HG02884 (cell line): ENCODE measurements around the gene ST3GAL6.

Experiments
- ATAC-seq: cut with Tn5 transposase; IDR thresholded peaks from one replicate; pipeline ENCODE4 v1.9.1; 2021; ENCODE audit warnings: mild to moderate bottlenecking, moderate library complexity; ENCODE audit not compliant: unreplicated experiment

ST3GAL6 gene

GRCh38 chr3:98775459-98776139, 12.5 kb downstream of the ST3GAL6 start:
- peak; percentile 39 for ATAC-seq

DNA sequence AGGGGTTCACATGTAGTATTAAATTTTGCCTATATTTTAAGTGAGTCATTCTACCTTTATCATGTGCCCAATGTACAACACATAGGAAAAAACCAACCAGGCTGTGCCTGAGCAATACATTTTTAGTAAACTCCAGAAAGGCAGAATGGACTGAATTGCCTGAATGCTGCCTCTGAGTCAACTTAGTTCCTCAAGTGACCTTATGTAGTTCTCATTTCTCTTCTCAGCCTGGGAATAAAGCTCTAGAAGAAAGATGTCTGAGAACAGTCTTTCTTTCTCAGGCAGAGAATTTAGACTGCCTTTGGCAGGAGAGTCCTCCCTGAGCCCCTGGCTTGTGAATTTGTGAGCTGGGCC, 13.0 kb downstream of the ST3GAL6 start:
- ATAC-seq = no peak

DNA sequence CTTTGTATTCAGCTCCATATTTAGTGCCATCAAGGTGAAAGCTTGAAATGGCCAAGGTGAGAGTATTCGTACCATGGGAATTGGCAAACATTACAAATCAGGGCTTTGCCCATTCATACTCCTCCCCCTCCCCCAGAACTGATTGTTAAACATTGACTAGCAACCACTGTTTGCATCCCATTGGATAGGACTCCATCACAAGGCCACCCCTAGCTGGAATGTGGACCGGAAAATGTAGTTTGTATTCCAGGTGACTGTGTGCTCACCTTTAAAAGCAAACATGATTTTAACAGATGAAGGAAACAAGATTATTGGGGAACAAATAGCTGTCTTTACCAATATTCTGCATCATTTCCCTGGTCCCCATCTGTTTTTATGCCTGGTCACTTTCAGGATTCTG, 14.1 kb downstream of the ST3GAL6 start:
- ATAC-seq = no peak

DNA sequence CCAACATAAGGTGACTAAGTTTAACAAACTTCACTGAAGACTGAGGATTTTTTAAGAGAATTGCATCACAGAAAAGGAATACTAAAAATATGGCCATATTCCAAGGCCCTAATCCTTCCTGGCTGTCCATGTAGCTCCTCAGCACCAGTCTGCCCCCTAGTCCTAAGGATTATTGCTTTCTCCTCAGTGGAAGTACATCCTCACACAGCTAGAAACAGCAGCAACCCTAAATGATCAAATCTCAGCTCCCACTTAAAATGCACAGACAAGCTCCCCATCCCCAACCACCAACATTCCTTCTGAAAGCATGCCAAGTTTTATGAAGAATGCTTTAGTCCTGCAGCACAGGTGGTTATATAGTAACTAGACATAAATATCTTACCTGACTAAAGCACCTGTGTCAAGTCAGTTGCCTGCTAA, 14.7 kb downstream of the ST3GAL6 start:
- no peak for ATAC-seq

DNA sequence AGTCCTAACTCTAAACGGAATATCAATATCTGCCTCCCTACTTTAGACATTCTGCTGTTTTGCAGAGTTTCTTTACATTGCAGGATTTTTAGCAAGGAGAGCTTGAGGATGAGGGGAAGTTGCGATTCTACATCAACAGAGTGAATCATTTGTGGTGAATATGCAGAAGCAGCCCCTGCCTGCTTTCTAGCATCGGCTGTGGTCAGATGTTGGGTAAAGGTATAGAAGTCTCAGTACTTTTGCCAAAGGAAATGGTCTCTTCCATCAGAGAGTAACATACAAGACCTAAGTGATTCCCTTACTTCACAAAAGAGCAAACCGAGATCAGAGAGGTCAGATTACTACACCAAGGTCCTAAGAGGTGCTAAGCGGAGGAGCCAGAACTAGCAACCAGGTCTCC, 15.2 kb downstream of the ST3GAL6 start:
- ATAC-seq = no peak

DNA sequence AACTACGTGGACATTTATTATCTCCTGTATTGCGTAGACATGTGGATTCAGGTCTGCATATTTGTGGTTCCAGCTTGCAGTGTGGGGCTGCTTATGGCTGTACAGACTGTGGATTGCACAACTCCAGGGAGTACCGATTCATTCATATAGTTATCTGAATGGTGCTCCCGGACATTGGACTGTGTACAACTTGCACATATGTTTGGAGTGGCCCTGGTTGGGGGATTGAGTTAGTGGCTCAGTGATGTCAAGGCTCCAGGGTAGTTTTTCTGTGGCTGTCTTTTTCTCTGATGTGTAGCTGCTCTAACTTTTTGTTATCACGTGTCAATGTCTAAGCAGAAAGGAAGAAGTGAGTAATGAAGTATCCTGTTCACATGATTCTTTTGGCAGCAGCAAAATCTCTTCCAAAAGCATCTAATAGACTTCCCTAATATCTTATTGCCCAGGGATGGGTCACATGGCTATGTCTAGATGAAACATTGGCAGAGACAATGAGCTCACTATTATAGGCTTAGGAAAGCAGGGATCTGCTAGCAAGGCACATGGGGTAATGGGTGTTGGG, 15.8 kb downstream of the ST3GAL6 start:
- ATAC-seq = no peak

- no peak for ATAC-seq
Measured at GRCh38 chr3:98779541-98780335, 16.6 kb downstream of the ST3GAL6 start.

DNA sequence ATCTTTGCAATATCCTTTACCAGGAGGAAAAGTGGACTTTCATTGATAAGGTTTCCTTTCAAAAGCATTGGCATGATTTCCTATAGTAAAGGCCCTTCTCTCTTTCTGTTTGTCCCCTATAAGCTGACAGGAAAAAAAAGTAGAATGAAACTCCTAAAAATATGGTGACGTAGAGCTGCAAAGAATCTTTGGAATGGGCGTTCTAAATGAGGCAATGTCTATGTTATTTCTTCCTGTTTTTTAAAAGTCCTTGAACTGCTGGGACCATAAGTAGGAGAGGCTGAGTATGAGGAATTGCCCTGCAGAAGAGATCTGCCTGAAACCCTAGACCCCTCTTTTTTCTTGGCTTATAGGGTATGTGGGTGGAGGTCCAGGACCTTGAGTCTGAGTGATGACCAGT, 17.2 kb downstream of the ST3GAL6 start:
- ATAC-seq = no peak

GRCh38 chr3:98782824-98783500, 19.8 kb downstream of the ST3GAL6 start:
- no peak for ATAC-seq

DNA sequence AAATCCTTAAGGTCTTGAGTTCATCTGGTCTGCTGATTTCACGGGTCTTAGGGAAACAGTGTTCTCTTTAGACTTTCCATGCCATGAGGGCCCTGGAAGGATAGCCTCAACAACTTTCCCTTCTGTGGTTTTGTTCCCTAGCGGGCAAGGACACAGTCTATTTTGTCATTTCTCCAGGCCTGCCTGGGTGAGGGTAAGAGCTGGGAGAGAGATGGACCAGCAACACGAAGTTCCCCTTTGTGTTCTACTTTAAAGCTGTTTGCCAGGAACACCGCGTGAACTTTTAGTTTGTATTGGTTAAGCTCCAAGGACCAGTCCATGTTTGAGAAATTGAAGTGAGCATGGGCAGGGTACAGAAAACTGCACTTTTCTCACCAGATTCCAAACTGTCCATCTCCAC, 20.9 kb downstream of the ST3GAL6 start:
- no peak for ATAC-seq

- ATAC-seq = no peak
Measured at GRCh38 chr3:98784666-98785600, 21.8 kb downstream of the ST3GAL6 start.

DNA sequence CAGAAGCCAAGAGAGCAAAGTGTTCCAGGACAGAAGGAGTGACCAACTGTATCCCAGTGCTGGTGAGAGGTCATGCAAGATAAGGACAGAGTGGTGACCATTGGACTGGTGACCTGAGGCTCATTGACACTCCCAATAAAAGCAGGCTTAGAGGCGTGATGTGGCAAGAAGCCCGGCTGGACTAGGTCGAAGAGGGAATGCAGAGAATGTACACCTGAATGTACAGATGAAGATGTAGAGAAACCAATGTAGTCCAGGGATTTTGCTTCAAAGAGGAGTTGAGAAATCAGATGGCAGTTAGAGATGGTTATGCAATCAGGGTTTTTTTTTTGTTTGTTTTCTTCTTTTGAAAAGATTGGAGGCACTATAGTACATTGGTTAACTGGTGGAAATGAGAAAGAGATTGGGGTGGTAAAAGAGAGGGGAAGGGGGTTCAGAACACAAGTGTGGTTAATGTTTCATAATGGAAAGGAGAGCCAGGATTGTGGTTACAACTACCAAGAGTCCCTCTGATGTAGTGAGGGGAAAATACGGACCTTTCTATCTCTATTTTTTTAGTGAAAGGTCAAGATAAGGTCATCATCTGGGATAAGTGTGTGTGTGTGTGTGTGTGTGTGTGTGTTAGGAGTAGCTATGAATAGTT, 23.3 kb downstream of the ST3GAL6 start:
- ATAC-seq = no peak

GRCh38 chr3:98787181-98787580, 24.0 kb downstream of the ST3GAL6 start:
- ATAC-seq = no peak

DNA sequence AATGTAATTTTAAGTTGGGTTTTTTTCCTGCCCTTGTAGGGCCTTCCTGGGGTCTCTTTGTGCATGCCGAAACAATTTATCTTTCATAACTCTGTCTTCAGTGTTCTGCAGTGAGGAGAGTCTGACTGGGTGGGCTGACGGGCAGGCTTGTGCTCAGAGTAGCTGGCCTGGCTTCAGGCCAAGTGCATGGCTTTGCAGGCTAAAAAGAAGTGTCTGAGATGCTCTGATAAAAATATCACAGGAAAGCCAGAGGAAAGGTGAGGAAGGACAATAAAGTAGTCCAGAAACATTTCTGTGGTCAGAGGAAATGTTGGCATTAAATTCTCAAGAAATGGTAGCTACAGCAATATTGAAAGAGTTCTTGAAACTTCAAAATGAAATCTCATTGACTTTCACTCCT, 25.5 kb downstream of the ST3GAL6 start:
- ATAC-seq = no peak

DNA sequence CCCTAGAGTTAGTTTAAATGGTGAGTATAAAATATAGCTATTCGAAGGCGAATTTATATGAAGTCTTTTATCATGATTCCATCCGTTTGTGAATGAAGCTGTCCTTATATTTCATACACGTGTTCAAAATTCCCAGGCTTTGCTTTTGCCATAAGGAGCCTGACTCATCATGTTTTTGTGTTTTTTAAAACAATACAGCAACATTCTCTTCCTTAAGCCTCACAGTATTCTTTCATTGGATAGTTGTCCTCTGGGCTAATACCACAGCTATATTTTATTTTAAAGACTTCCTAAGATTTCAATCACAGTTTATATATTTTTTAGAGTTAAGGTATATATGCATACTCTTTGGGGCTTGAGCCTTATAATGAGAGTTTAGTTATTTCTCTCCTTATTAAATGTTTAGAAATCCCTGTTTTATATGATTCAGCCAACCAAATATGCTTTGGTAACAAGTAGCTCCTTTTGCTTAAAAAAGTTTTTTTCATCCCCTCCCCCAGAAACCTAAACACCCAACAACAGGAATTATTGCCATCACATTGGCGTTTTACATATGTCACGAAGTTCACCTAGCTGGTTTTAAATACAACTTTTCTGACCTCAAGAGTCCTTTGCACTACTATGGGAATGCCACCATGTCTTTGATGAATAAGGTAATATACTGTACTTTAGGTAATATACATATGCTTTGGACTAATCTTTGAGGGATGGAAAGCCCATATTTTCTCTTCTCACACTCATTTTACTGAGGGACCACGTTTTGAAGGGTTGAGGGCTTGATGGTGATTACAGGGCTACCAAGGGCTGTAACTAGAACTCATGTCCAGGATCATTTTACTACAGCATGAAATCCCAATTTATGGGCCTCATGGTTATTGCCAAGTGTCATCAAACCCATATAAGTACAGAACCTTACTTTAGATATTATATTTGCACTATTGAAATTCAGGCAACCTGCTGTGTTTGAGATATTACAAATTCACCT, 28.5 kb downstream of the ST3GAL6 start:
- no peak for ATAC-seq

- no peak for ATAC-seq
Measured at GRCh38 chr3:98793971-98794370, 30.8 kb downstream of the ST3GAL6 start.

GRCh38 chr3:98796334-98796733, 33.2 kb downstream of the ST3GAL6 start:
- no peak for ATAC-seq

DNA sequence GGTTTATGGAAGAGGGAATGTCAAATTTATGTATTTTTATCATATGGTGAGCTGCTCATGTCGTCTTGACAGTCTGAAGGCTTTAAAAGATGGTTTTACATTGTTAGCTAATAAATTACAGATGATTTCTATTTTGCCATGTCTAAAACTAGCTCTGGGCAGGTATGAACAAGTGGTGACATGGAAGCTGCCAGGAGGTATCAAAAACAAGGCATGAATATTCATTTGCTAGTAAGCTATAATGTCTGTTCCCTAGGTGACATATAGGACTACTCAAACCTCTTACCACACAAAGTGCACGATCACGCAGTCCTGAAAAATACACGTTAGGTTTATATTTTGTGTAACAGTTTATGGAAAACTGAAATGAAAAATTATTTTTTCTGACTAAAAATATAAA, 34.8 kb downstream of the ST3GAL6 start:
- no peak for ATAC-seq

DNA sequence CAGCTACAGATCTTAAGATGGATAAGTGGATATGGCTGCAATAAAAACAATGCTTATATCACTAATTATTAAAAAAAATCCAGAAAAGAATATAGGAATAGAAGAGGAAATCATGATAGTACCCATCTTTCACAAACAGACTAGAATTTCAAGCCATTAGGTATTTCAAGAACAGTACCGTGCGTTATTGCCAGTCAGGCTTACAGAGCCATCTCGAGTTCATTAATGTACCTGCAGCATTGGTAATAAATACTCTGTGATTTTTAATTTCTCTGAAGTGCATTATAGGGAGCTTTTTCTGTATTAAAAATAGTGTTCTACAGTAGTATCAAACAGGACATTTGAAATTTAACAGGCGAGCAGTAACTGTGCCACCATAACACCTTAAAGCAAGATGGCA, 35.7 kb downstream of the ST3GAL6 start:
- no peak for ATAC-seq
